ENCODE measurements around the gene DTX2.
A peak's percentile ranks its signal among the peaks of the same experiment; 100 is the strongest.
"Not testable (repeated sequence)": the region's sequence is repeated elsewhere in the genome, so short reads cannot be mapped to it uniquely, and the experiment has no call there.

DTX2 gene

GRCh38 chr7:76515999-76516443, 54.5 kb downstream of the DTX2 start:
- H3K4me3 ChIP-seq (ENCODE audit: low read depth, low read length), result no peak overlapping the region
- peak; percentile 65 for DNase-seq (ENCODE audit: low read depth)
- TF ChIP-seq MYC (IDR thresholded peaks at IDR 0.05; ENCODE audit: low read depth, low read length) (peak; percentile 72), POLR2A (IDR thresholded peaks at IDR 0.05; ENCODE audit: extremely low read depth, insufficient read length) (no peak), MAX (IDR thresholded peaks at IDR 0.05; ENCODE audit: low read depth, low read length) (peak; percentile 75), CTCF (IDR thresholded peaks at IDR 0.05; ENCODE audit: low read depth, low read length) (peak; percentile 55)

DNA sequence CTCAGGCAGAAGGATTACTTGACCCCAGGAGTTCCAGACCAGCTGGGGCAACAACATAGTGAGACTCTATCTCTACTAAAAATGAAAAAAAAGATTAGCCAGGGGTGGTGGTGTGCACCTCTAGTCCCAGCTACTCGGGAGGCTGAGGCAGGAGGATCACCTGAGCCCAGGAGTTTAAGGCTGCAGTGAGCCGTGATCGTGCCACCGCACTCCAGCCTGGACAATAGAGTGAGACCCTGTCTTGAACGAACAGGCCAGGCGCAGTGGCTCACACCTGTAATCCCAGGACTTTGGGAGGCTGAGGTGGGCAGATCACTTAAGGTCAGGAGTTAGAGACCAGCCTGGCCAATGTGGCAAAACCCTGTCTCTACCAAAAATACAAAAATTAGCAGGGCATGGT, 55.4 kb downstream of the DTX2 start:
- H3K4me3 ChIP-seq (ENCODE audit: low read depth, low read length); DNase-seq (ENCODE audit: low read depth): not testable (repeated sequence)

DNA sequence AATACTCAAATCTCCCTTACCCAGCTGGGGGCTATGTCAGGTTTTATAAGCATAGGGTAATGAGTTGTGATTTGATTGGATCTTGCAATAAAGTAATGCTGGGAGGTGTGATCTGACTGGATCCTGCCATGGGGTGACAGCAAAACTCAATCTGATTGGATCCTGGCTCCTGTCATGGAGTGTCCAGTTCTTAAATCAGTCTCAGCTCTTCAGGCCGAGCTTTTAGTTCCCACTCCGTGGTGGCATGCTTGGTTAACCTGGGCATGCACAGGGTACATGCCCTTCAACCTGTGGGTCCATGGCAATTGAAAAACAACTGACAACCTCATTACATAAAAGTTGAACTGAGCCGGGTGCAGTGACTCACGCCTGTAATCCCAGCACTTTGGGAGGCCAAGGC, 64.7 kb downstream of the DTX2 start:
- not testable (repeated sequence) for H3K4me3 ChIP-seq (ENCODE audit: low read depth, low read length); DNase-seq (ENCODE audit: low read depth)

DNA sequence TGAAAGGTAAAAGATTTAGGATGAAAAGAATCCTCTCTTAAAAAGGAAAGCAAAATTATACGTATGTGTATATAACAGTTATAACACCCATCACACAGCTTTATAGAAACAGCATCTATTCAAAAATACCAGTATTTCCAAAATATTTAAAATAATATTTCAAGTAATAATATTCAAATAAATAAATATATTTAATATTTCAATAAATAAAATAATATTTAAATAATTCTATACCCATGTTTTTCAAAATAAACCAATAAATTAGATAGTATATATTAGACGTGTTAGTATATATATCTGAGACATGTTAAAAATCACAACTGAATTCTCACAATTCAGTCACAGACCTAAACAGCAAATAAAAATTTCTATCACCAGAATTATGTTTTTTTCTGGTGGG, 70.1 kb downstream of the DTX2 start:
- not testable (repeated sequence) for DNase-seq (ENCODE audit: low read depth); H3K4me3 ChIP-seq (ENCODE audit: low read depth, low read length)

- DNase-seq (ENCODE audit: low read depth); H3K4me3 ChIP-seq (ENCODE audit: low read depth, low read length): not testable (repeated sequence)
Observed at GRCh38 chr7:76543197-76543596, 81.7 kb downstream of the DTX2 start, which contains the start of gene SPDYE16. SPDYE16 (minus strand) TSS chr7:76543297; CDS start chr7:76541459, 1,838 bp downstream.

GRCh38 chr7:76549025-76549854, 87.7 kb downstream of the DTX2 start:
- peak overlapping the region; percentile 66 for H3K4me3 ChIP-seq (ENCODE audit: low read depth, low read length)
- TF ChIP-seq MAX (IDR thresholded peaks at IDR 0.05; ENCODE audit: low read depth, low read length), result peak; percentile 89
- peak; percentile 76 for TF ChIP-seq MYC (IDR thresholded peaks at IDR 0.05; ENCODE audit: low read depth, low read length)
- TF ChIP-seq POLR2A (IDR thresholded peaks at IDR 0.05; ENCODE audit: extremely low read depth, insufficient read length), result peak; percentile 65
- DNase-seq (ENCODE audit: low read depth), result peak; percentile 99

DNA sequence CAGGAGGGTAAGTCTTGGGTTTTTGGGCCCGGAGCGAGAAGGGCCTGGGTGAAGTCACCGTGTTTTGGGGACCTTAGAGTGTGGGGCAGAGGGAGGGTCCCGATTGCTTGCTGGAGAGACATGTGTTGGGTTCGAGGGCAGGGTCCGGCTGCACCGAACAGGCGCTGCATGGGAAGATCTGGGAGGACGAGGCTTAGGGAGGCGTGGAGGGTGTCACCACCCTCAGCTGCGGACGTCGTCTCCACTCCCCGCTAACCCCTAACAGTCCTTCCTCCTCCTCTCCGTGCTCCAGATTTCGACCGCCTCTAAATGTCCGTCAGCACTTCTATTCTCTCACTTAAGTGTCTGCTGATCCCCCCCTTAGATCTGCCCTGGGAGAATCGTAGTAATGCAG, 88.3 kb downstream of the DTX2 start:
- DNase-seq (ENCODE audit: low read depth), result peak; percentile 40
- peak overlapping the region; percentile 66 for H3K4me3 ChIP-seq (ENCODE audit: low read depth, low read length)

DNA sequence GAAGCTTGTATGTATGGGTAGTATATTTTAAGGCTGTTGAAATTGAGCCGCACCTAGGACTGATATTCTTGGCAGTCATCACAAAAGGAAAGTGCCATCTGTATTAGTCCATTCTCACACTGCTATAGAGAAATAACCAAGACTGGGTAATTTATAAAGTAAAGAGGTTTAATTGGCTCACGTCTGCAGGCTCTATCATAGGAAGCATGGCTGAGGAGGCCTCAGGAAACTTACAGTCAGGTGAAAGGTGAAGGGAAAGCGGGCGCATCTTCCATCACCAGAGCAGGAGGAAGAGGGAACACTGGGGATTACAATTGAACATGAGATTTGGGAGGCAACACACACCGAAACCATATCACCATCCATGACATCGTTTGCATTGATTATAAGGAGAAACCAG, 90.5 kb downstream of the DTX2 start:
- not testable (repeated sequence) for DNase-seq (ENCODE audit: low read depth); H3K4me3 ChIP-seq (ENCODE audit: low read depth, low read length)
